Psoas muscle (tissue), 8 donors: ENCODE measurements around the gene CCDC81. TPM values are rescaled to one million over a fixed set of nuclear protein-coding genes. Genes with fewer than 3 reads are reported as not detected.
A peak's percentile ranks its signal among the peaks of the same experiment; 100 is the strongest.

Experiments
- ATAC-seq, 4 donors: fragments of 200-7000 bp; cut with Tn5 transposase; one replicate each; pipeline ENCODE4 v1.9.1; 2020; ENCODE audit warnings: moderate library complexity in 3 of 4, mild to moderate bottlenecking in 2 of 4
- DNase-seq, 2 donors: peaks; one replicate each; pipeline ENCODE4 v3.0.0-alpha.2; 2020
- H3K27ac ChIP-seq: fragments of 200-600 bp; one replicate; pipeline ENCODE4 v1.8.0; 2022
- H3K27me3 ChIP-seq, 3 donors: fragments of 200-600 bp in 1 of 3; one replicate each; pipeline versions ENCODE4 v1.6.1 to v1.8.0; 2013 to 2022; ENCODE audit warnings: low read length in 2 of 3, mild to moderate bottlenecking in 2 of 3, moderate library complexity in 1 of 3; ENCODE audit not compliant: insufficient read depth in 3 of 3
- H3K36me3 ChIP-seq, 2 donors: fragments of 200-600 bp in 1 of 2; one replicate each; pipeline versions ENCODE4 v1.6.1 to v1.8.0; 2013 to 2022; ENCODE audit warnings: low read depth in 1 of 2, mild to moderate bottlenecking in 1 of 2, moderate library complexity in 1 of 2; ENCODE audit not compliant: insufficient read depth in 1 of 2
- H3K4me1 ChIP-seq: fragments of 200-600 bp; one replicate; pipeline ENCODE4 v1.8.0; 2022
- H3K4me3 ChIP-seq: fragments of 200-600 bp; one replicate; pipeline ENCODE4 v1.8.0; 2022; ENCODE audit warnings: mild to moderate bottlenecking
- H3K9me3 ChIP-seq: fragments of 200-600 bp; one replicate; pipeline ENCODE4 v1.8.0; 2022
- WGBS, 3 donors: extraction: QIAGEN DNeasy Blood & Tissue Kit; methylation state at CpG; one replicate each; pipeline versions ENCODE4 v1.1.6 to v1.1.7; 2013; 5-methylcytosine and 5-hydroxymethylcytosine counted together
- intact Hi-C, 2 donors: fragments of 100-400 bp; cut with DNase I; formaldehyde crosslinking; loops; one replicate each; pipeline versions ENCODE4 v1.11.0 to v1.14.2; 2022
- polyA plus RNA-seq, 3 donors: library from polyadenylated mRNA; stranded (reverse); fragments of 200-250 nt; gene quantifications; one replicate each; pipeline ENCODE4 v1.2.3, GENCODE V29; 2013
- total RNA-seq, 4 donors: library from RNA; stranded (reverse); fragmentation: NEBNext Ultra II Directional in 2 of 4; extraction: Animal tissue kit (Norgen Biotek cat#: 25700) in 2 of 4; gene quantifications; one replicate each; pipeline versions ENCODE4 v1.2.1 to v1.2.4, GENCODE V29; 2021 to 2023
- TF ChIP-seq, protein P1 (sequence below): fragments of 200-600 bp; IDR thresholded peaks from one replicate; pipeline ENCODE4 v1.8.0; 2022; ENCODE audit warnings: antibody characterized with exemption
- donor health status: healthy with polysubstance abuse.
- donor health status: DM: no; HTN: no; CAD: no; lungs with moderate emphysema.
- donor health status: Bipolar disorder and iron deficiency.
- donor health status: healthy.
- donor health status: DM: yes; HTN: yes; CAD: no.
- donor health status: DM: no; HTN: no; CAD: no.
- donor health status: DM: no; HTN: no; CAD: no.
- donor health status: DM: yes; HTN: yes; CAD: no.

CCDC81 gene
- total and polyA plus RNA-seq, 7 donors = 0.23 to 0.52 (median 0.34) TPM; not detected in 1

DNA sequence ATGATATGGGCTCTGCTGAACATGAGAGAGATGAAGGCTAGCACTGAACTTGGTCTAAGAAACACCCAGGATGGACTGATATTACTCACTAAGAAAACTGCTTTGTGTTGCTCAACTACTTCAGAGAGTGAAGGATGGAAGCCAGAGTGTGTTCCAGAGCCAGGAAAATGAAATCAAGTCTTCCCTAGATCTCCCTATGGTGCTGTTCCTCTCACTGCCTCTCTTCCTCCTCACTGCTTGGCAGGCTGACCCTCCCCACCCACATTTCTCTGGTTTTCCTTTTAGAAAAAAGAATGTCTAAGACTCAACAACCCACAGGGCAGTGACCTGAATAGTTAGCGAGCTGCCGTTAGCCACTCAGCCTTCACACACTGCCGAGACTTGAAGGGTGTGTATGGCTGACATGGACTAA, 65.6 kb downstream of the CCDC81 start:
- Histone ChIP-seq H3K27me3 (no peaks in the 10 kb centered on the region), H3K9me3 (no peaks in the 10 kb centered on the region), H3K36me3 (peaks cover 7 to 46% of the 10 kb centered on the region in 2 donors), H3K4me1 (no peaks in the 10 kb centered on the region), H3K27ac (no peak overlapping the region), H3K4me3 (no peak overlapping the region)
- ATAC-seq = peak in 3 of 4 donors; percentile 63 to 75 (median 75)
- DNase-seq = peak; percentile 62 to 75
- WGBS, 3 donors = 79 to 81% (median 80%) methylated on average over 3 of the region's 3 CpGs
- intact Hi-C loops = no loop called here
- TF ChIP-seq, protein P1, sequence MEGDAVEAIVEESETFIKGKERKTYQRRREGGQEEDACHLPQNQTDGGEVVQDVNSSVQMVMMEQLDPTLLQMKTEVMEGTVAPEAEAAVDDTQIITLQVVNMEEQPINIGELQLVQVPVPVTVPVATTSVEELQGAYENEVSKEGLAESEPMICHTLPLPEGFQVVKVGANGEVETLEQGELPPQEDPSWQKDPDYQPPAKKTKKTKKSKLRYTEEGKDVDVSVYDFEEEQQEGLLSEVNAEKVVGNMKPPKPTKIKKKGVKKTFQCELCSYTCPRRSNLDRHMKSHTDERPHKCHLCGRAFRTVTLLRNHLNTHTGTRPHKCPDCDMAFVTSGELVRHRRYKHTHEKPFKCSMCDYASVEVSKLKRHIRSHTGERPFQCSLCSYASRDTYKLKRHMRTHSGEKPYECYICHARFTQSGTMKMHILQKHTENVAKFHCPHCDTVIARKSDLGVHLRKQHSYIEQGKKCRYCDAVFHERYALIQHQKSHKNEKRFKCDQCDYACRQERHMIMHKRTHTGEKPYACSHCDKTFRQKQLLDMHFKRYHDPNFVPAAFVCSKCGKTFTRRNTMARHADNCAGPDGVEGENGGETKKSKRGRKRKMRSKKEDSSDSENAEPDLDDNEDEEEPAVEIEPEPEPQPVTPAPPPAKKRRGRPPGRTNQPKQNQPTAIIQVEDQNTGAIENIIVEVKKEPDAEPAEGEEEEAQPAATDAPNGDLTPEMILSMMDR = no peak

DNA sequence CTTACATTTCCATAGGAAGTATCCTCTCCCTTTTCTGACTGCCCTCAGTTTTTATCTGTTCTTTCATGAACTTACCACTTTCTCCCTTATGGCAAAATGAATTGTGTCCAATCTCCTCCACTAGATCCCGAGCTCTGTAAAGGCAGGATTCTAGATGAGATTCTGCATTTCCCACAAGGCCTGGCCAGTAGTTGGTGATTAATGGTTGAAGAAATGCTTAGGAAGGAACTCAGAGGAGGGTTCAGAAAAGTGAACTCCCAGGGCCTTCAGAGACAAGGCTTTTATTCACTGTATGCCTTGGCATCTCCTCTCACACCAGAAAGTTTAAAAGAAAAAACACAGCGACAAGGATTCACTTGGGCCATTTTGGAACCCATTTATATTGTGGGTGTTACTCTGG, 66.2 kb downstream of the CCDC81 start:
- 71 to 85% (median 74%) methylated on average over 2 of the region's 2 CpGs for WGBS, 3 donors
- H3K27me3 ChIP-seq = no peaks in the 10 kb centered on the region
- ATAC-seq = no peak
- no peaks in the 10 kb centered on the region for H3K9me3 ChIP-seq
- no peak overlapping the region for H3K27ac ChIP-seq
- DNase-seq = no peak
- intact Hi-C loops = no loop called here
- TF ChIP-seq, protein P1 = no peak
- H3K36me3 ChIP-seq = peaks cover 7 to 51% of the 10 kb centered on the region in 2 donors
- H3K4me1 ChIP-seq = no peaks in the 10 kb centered on the region
- no peak overlapping the region for H3K4me3 ChIP-seq

DNA sequence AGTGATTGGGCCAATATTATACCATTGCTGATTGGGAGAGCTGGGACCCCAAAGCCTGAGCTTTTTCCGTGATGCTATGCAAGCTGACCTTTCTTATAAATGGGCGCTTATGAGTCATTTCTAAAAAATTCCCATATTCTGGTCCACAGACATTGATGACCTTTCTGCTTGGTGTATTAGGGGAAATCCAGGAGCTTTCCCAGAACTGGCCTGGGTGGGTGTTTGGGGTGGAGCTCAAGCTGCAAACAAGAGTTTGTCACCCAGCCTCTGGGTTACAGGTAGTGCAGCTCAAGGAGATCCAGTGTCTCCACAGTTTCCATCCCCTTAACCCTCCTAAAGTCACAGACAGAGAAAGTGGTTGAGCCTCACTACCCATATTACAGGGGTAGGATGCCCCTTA, 67.7 kb downstream of the CCDC81 start:
- H3K36me3 ChIP-seq = peaks cover 10 to 64% of the 10 kb centered on the region in 2 donors
- no peaks in the 10 kb centered on the region for H3K9me3 ChIP-seq
- ATAC-seq = no peak
- TF ChIP-seq, protein P1 = no peak
- intact Hi-C loops = no loop called here
- no peak overlapping the region for H3K27ac ChIP-seq
- 86 to 90% (median 88%) methylated on average over 2 of the region's 2 CpGs for WGBS, 3 donors
- DNase-seq = no peak
- H3K27me3 ChIP-seq = no peaks in the 10 kb centered on the region
- no peaks in the 10 kb centered on the region for H3K4me1 ChIP-seq
- H3K4me3 ChIP-seq = no peak overlapping the region

DNA sequence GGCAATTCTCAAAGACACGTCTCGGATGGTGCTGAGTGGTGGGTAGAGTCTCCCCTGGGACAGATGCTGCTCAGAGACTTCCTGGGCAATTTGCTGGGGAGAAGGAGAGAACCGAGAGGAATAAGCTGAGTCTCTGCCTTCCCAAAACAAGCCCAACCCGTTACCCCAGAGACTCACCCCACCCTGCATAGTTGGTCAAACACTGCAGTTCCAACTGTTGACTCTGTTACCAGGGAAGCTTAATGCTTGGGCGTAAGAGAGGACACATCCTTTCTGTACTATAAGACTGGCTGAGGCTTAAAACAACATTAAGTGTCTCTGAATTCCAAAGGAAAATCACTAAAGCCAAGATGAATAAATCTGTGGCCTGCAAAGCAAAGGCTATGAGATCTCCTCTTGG, 68.1 kb downstream of the CCDC81 start:
- intact Hi-C loops = no loop called here
- TF ChIP-seq, protein P1 = no peak

DNA sequence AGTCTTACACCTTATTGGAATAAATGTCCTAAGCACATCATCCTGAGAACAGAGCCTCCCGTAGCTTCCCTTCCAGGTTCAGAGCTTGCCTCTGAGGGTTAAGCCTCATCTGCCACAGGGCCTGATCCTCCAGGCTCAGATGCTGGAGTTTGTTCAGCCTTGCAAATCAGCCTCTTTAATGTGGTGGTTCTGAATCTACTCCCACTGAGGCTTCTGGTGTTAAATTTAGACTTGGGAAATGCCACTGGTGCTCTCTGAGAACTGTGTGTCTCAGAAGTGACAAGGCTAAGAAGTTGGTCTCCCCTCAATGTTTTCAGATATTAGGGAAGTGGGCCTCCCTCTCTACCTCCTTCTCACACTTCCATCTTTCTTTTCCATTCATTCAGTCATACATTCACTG, 68.7 kb downstream of the CCDC81 start:
- H3K9me3 ChIP-seq = no peaks in the 10 kb centered on the region
- peaks cover 10 to 64% of the 10 kb centered on the region in 2 donors for H3K36me3 ChIP-seq
- H3K27ac ChIP-seq = no peak overlapping the region
- H3K4me3 ChIP-seq = no peak overlapping the region
- DNase-seq (no peak), ATAC-seq (no peak)
- 0 to 2% (median 0%) methylated on average over 1 of the region's 1 CpG for WGBS, 3 donors
- no peaks in the 10 kb centered on the region for H3K27me3 ChIP-seq
- H3K4me1 ChIP-seq = no peaks in the 10 kb centered on the region
- intact Hi-C loops = no loop called here
- TF ChIP-seq, protein P1 = no peak

More for the DNA sequence above, 68.1 kb downstream of the CCDC81 start:
- ATAC-seq (no peak), DNase-seq (no peak)
- Histone ChIP-seq H3K4me3 (no peak overlapping the region), H3K36me3 (peaks cover 10 to 64% of the 10 kb centered on the region in 2 donors), H3K27me3 (no peaks in the 10 kb centered on the region), H3K27ac (no peak overlapping the region), H3K4me1 (no peaks in the 10 kb centered on the region), H3K9me3 (no peaks in the 10 kb centered on the region)
- WGBS, 3 donors = 88 to 93% (median 91%) methylated on average over 5 of the region's 5 CpGs
